CD1c-positive myeloid dendritic cell (primary cell): ENCODE results near the gene GPATCH2.
"Not testable (repeated sequence)": the region's sequence is repeated elsewhere in the genome, so short reads cannot be mapped to it uniquely, and the experiment has no call there.

Experiments
- DNase-seq: peaks from one replicate; pipeline ENCODE4 v3.0.0-alpha.2; 2016; ENCODE audit errors: extremely low spot score

Gene GPATCH2

DNA sequence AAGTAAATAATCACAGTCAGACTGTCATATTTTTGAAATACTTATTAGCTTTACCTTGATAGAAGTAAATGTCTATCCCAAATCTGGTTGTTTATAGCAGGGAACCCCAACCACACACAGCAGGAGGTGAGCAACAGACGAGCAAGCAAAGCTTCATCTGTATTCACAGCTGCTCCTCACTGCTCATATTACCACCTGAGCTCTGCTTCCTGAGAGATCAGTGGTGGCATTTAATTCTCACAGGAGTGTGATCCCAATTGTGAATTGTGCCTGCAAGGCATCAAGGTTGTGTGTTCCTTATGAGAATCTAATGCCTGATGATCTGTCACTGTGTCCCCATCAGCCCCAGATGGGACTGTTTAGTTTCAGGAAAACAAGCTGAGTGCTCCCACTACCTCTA, 104.3 kb downstream of the GPATCH2 start:
- DNase-seq, result no peak

GRCh38 chr1:217525773-217526490, 105.0 kb downstream of the GPATCH2 start:
- DNase-seq, result no peak

DNA sequence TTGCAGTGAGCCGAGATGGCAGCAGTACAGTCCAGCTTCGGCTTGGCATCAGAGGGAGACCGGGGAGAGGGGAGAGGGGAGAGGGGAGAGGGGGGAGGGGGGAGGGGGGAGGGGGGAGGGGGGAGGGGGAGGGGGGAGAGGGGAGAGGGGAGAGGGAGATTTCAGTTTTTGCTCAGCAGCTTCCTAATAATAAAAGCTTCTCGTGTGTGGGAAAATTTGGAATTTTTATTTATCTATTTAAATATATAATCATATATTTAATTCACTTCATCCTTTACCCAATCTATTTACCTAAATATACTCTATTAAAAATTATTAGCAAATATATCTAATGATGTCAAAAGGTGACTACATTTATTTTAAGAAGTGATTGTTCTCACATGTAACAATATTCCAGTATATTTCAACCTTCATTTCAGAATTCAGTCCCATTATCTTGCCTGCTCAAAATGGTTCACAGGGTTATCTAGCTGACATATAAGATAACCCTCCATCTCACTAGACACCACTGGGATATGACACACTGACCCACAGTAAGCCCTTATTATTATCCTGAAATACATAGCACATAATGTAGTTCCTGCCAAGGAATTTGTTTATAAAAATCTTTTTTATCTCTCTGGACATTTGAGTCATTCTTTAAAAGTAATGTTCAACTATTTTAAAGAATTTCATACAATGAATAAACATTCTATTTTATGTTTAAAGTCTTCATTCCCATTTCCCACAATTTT, 105.9 kb downstream of the GPATCH2 start:
- DNase-seq, result no peak

GRCh38 chr1:217523921-217524320, 107.0 kb downstream of the GPATCH2 start:
- DNase-seq, result not testable (repeated sequence)

- DNase-seq, result no peak
Measured at GRCh38 chr1:217522277-217522676, 108.6 kb downstream of the GPATCH2 start.

DNA sequence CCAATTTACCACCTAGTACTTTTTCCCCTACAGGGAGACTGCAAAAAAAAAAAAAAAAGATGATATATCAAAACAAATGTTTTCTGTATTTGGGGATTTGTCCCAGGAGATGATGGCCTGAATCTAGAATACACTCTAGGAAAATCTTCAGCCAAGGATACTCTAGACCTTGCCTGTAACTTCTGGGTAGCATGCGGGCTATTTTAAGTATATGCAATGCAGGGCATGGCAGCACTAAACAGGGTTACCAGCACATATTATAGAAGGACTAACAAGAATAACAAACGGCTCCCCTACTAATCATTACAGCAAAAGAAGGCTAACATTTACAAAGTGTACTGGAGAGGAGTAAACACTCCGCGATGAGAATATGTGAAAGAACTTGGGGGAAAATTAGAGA, 109.6 kb downstream of the GPATCH2 start:
- no peak for DNase-seq

DNA sequence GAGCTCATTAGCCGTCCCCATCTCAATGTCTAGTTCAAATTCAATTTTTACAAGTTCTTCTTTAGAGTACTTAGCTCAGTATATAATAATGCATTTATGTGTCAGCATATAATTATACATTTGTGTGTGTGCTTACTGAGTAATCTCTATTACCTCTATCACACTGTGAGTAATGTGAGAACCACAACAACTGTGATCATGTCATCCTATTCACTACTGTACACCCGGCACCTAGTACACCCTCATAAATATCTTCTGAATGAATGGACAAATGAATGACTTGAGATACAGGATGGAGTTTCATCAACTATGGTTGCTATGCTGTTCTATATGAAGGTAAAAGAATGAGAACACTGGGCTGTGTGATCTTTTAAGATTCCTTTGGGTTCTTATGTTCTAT, 124.0 kb downstream of the GPATCH2 start:
- no peak for DNase-seq

GRCh38 chr1:217498209-217498608, 132.7 kb downstream of the GPATCH2 start:
- no peak for DNase-seq

DNA sequence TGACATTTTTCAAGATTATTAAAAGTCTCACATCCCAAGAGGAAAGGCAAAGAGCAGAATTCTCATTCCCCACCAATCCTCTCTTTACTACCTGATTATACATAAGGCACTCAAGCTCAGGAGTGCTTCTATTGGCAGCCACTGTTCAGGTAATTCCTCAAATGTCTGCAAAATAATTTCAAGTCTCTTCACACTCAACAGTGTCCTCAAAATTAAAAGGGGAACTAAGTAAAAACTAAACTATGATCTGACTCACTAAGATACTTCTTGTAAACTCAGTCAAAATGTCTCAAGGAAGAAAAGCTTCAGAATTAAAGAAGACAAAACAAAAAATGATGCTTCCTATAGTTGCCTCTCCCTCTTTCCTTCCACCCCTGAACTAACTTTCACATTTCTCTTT, 135.6 kb downstream of the GPATCH2 start:
- DNase-seq, result peak; percentile 55

- DNase-seq, result peak; percentile 6
Measured at GRCh38 chr1:217494767-217495166, 136.1 kb downstream of the GPATCH2 start.

GRCh38 chr1:217493290-217493689, 137.6 kb downstream of the GPATCH2 start:
- DNase-seq, result no peak

DNA sequence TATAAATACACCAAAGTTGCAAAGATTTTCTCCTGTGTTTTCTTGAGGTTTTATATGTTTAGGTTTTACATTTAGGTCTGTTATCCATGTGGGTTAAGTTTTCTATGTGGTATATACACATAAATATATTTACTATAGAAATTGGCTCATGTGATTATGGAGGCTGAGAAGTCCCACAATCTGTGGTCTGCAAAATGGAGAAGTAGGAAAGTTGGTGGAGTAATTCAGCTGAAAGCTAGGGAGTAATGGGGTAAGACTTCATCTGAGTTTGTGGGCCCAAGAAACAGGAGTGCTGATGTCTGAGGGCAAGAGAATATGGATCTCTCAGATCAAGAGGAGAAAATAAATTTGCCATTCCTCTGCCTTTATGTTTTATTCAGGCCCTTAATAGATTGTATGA, 146.0 kb downstream of the GPATCH2 start:
- peak; percentile 54 for DNase-seq

DNA sequence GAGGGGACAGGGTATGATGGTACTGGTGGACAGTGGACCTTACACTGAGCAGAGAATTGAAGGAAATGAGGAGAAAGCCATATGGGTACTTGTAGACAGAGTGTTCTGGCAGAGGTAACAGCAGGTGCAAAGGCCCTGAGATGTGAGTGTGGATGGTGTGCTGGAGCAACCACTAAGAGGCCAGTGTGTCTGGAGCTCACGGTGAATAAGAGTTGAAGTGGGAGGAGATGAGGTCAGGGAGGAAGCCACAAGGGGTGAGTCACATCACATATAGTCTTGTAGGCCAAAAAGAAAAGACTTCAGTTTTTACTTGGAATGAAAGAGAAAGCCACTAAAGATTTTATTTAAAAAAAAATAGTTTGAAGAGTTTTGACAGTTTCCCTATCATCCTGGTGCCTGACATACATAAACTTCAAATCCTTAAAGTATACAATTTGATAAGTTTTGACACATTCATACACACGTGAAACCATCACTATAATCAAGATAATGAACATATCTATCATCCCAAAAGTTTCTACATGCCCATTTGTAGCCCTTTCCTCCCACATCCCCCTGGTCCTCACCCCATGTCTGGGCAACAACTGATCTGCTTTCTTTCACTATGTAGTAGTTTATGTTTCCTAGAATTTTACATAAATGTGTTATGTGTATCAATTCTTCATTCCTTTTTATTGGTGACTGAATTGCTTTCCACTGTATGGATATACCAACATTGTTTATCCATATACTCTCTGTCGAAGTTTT, 148.4 kb downstream of the GPATCH2 start:
- peak; percentile 73 for DNase-seq

DNA sequence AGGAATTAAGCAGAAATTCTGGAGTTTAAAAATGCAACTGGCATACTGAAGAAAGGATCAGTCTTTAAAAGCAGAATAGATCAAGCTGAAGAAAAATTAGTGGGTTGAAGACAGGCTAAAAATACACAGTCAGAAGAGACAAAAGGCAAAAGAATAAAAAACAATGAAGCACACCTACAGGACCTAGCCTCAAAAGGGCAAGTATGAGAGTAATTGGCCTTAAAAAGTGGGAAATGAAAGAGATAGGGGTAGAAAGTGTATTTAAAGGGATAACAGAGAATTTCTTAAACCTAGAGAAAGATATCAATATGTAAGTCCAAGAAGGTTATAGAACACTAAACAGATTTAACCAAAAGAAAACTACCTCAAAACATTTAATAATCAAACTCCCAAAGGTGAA, 152.4 kb downstream of the GPATCH2 start:
- DNase-seq, result no peak

GRCh38 chr1:217472915-217473314, 158.0 kb downstream of the GPATCH2 start:
- no peak for DNase-seq

- no peak for DNase-seq
Measured at GRCh38 chr1:217471403-217471802, 159.5 kb downstream of the GPATCH2 start.

DNA sequence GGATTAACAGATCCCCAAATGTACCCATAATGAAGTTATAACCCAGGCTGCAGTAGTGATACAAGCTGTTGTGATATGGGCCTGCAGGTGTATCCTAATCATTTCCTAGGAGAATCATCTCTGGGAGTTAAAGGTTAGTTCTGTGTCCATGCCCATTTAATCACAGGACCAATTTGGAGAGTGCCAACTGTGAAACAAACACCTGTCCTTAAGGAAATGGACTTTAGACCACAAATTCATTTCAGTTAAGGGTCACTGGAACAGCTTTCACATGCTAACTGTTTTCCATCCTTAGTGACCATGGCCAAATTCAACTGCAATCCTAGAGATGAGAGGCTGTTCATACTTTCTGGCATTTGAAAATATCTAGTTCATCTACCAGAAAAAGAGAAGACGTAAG, 160.9 kb downstream of the GPATCH2 start:
- DNase-seq, result no peak

DNA sequence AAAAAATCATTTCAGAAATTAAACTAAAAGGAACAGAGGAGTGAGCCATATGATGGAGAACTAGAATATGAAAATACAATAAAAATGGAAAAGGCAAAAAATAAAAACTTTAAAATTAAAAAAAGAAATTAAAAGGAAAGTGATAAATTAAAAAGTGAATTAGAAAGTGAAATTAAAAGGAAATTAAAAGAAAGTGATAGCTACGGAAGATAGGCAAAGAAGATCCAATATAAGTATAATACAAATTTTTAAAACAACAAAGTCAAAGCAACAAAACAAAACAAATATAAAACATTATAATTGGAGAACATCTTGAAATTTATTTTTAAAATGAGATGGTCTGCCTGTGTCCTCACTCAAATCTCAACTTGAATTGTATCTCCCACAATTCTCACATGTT, 165.8 kb downstream of the GPATCH2 start:
- DNase-seq, result no peak

DNA sequence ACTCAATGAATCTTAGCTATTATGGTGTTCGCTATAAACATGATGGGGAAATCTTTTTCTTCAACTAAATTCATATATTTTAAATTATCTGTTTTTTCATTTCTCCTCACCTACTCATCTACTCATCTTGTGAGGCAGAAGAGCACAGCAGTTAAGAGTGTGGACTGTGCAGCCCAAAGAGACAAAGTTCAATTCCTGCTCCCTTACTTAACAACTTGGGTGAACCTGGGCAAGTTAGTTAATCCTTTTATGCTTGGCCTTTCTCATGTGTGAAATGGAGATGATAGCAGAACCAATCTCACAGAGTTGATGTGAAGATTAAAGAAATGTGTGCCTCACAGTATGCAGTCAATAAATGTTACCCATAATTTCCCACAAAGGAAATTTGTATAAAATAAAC, 168.2 kb downstream of the GPATCH2 start:
- no peak for DNase-seq

DNA sequence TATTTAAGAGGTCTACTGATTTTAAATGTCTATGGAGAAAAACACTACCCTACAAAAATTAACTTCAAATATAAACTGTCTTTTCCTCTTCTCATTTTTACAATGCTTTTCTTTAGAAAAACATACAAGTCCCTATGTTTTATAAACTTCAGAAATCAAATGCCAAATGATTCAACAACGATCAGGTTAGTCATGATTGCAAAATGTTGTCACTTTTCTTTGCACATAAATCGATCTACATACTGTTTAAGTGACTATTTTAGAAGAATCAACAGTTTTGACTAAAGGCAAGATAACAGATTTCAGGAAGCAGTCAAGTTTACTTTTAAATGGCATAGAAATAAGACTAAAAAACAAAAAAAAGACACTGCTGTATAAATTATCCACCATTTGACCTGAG, 168.7 kb downstream of the GPATCH2 start:
- no peak for DNase-seq

GRCh38 chr1:217457016-217457415, 173.9 kb downstream of the GPATCH2 start:
- DNase-seq, result no peak

GRCh38 chr1:217456261-217456660, 174.6 kb downstream of the GPATCH2 start:
- no peak for DNase-seq

GRCh38 chr1:217453816-217454215, 177.1 kb downstream of the GPATCH2 start:
- no peak for DNase-seq
